PFSK-1 (cell line): Measurements from ENCODE around the gene RTP5.

ENCODE experiments used
- POLR2AphosphoS5 ChIP-seq: IDR thresholded peaks from 2 replicates; pipeline ENCODE4 v1.6.1; 2012; ENCODE audit warnings: low read depth, mild to moderate bottlenecking, control low read depth, low read length, moderate library complexity
- REST ChIP-seq, 2 experiments: IDR thresholded peaks; 2 replicates each; pipeline versions ENCODE4 v1.6.1 to v1.8.0; 2011 to 2012; ENCODE audit warnings: low read depth in 2 of 2, low read length in 2 of 2, control low read depth in 1 of 2, inconsistent platforms in 1 of 2, mild to moderate bottlenecking in 1 of 2, moderate library complexity in 1 of 2; ENCODE audit not compliant: insufficient read depth in 1 of 2
- SIN3A ChIP-seq: IDR thresholded peaks from 2 replicates; pipeline ENCODE4 v1.6.1; 2012; ENCODE audit warnings: mild to moderate bottlenecking, low read length, moderate library complexity, borderline replicate concordance; ENCODE audit not compliant: insufficient read depth
- TAF1 ChIP-seq: IDR thresholded peaks from 2 replicates; pipeline ENCODE4 v1.6.1; 2012; ENCODE audit warnings: low read length, control low read depth, borderline replicate concordance; ENCODE audit not compliant: insufficient read depth

- TF ChIP-seq POLR2AphosphoS5 = no peak
- TF ChIP-seq TAF1 = no peak
- TF ChIP-seq REST (IDR thresholded peaks at IDR 0.05; ENCODE audit: insufficient read depth in 1 of 2, low read depth in 2 of 2, low read length in 2 of 2) = no peak
- TF ChIP-seq SIN3A = no peak
Observed at GRCh38 chr2:241834527-241835210, 34.9 kb upstream of the RTP5 start.
